Keratinocyte (primary cell): ENCODE measurements around the gene DSG2. TPM values are rescaled to one million over a fixed set of nuclear protein-coding genes. Genes with fewer than 3 reads are reported as not detected.

Experiments
- DNase-seq: peaks from one replicate; pipeline ENCODE4 v3.0.0-alpha.2; 2011; ENCODE audit warnings: low read depth, missing footprints, low spot score
- FAIRE-seq: peaks from 2 replicates; lab custom pipeline; 2011; peaks lifted over from hg19 to GRCh38; lab: Jason Lieb, UNC
- H2AFZ ChIP-seq: 2 replicates; pipeline ENCODE4 v1.6.0; 2012; ENCODE audit warnings: low read length, control low read depth, inconsistent platforms; ENCODE audit not compliant: control insufficient read depth
- H3K27ac ChIP-seq: 2 replicates; pipeline ENCODE4 v1.5.1; 2011; ENCODE audit warnings: low read length; ENCODE audit not compliant: control insufficient read depth, insufficient read depth
- H3K27me3 ChIP-seq: 3 replicates; pipeline ENCODE4 v1.6.0; 2011; ENCODE audit warnings: low read length; ENCODE audit not compliant: control insufficient read depth, insufficient read depth; ENCODE audit errors: extremely low read depth
- H3K36me3 ChIP-seq, 2 experiments: 2 replicates in 1 of 2; 3 replicates in 1 of 2; pipeline ENCODE4 v1.5.1; 2011; ENCODE audit warnings: low read length in 2 of 2, mild to moderate bottlenecking in 1 of 2; ENCODE audit not compliant: control insufficient read depth in 2 of 2, insufficient read depth in 2 of 2; ENCODE audit errors: extremely low read depth in 1 of 2
- H3K4me1 ChIP-seq: 3 replicates; pipeline ENCODE4 v1.5.1; 2011; ENCODE audit warnings: low read length; ENCODE audit not compliant: control insufficient read depth, insufficient read depth; ENCODE audit errors: extremely low read depth
- H3K4me2 ChIP-seq: 3 replicates; pipeline ENCODE4 v1.6.0; 2011; ENCODE audit warnings: low read depth, low read length; ENCODE audit not compliant: control insufficient read depth, insufficient read depth; ENCODE audit errors: extremely low read depth
- H3K4me3 ChIP-seq, 3 experiments: fragments of 200-600 bp in 1 of 3; sonication (generic) in 1 of 3; 2 replicates in 2 of 3; 3 replicates in 1 of 3; pipeline ENCODE4 v1.5.1; 2011 to 2016; ENCODE audit warnings: low read length in 3 of 3, mild to moderate bottlenecking in 3 of 3, control low read depth in 2 of 3, inconsistent platforms in 1 of 3, low read depth in 1 of 3, mixed read lengths in 1 of 3, mixed run types in 1 of 3, moderate library complexity in 1 of 3; ENCODE audit not compliant: control insufficient read depth in 2 of 3, insufficient read depth in 2 of 3; ENCODE audit errors: extremely low read depth in 1 of 3
- H3K79me2 ChIP-seq: 2 replicates; pipeline ENCODE4 v1.6.0; 2012; ENCODE audit warnings: low read length; ENCODE audit not compliant: control insufficient read depth, insufficient read depth
- H3K9ac ChIP-seq: 3 replicates; pipeline ENCODE4 v1.6.0; 2011; ENCODE audit warnings: low read length; ENCODE audit not compliant: control insufficient read depth, insufficient read depth; ENCODE audit errors: extremely low read depth
- H3K9me1 ChIP-seq: 3 replicates; pipeline ENCODE4 v1.6.0; 2011; ENCODE audit warnings: low read length; ENCODE audit not compliant: control insufficient read depth, insufficient read depth; ENCODE audit errors: extremely low read depth
- H3K9me3 ChIP-seq: 2 replicates; pipeline ENCODE4 v1.5.1; 2012; ENCODE audit warnings: low read depth, low read length; ENCODE audit not compliant: control insufficient read depth
- H4K20me1 ChIP-seq: 3 replicates; pipeline ENCODE4 v1.6.0; 2011; ENCODE audit warnings: low read length; ENCODE audit not compliant: control insufficient read depth, insufficient read depth; ENCODE audit errors: extremely low read depth
- EZH2 ChIP-seq: IDR thresholded peaks from one replicate; pipeline ENCODE4 v1.6.1; 2012; ENCODE audit warnings: inconsistent platforms, mild to moderate bottlenecking, low read length, moderate library complexity
- dilution Hi-C: fragments of 300-500 bp; cut with MboI; formaldehyde crosslinking; loops from one replicate; pipeline ENCODE4 v1.7.0; 2020; ENCODE audit warnings: low sequenced_read_pairs; ENCODE audit not compliant: extremely low pct_ligation_motif_present
- polyA plus RNA-seq, 5 experiments: library from polyadenylated mRNA; depleted of rRNA in 3 of 5; stranded (reverse) in 3 of 5; stranded (forward) in 1 of 5; unstranded in 1 of 5; fragments of >200 nt; gene quantifications; 1 replicate in 1 of 5; 2 replicates in 3 of 5; 3 replicates in 1 of 5; pipeline versions ENCODE4 v1.2.1 to v1.2.3, GENCODE V29; 2011 to 2012; ENCODE audit warnings: missing spikeins in 2 of 5, low read depth in 1 of 5, low replicate concordance in 1 of 5
- TF ChIP-seq, protein P1 (sequence below), 3 experiments: IDR thresholded peaks in 1 of 3; conservative IDR thresholded peaks in 1 of 3; optimal IDR thresholded peaks in 1 of 3; 2 replicates in 2 of 3; 3 replicates in 1 of 3; pipeline versions ENCODE3 to v1.5.1; 2011; ENCODE audit warnings: low read length in 3 of 3, mild to moderate bottlenecking in 3 of 3, moderate library complexity in 2 of 3, control low read depth in 1 of 3, inconsistent platforms in 1 of 3; ENCODE audit not compliant: insufficient read depth in 2 of 3; ENCODE audit errors: extremely low read depth in 1 of 3

DSG2 gene
- polyA plus RNA-seq, 1 donor (not counting 4 experiments of a cell fraction or from before 2014, with no cell fraction given): 140 TPM

GRCh38 chr18:31482051-31482450 lies 15.9 kb upstream of the DSG2 start:
- Histone ChIP-seq H3K4me1 (peaks cover 33% of the 10 kb centered on the region), H4K20me1 (no peaks in the 10 kb centered on the region), H3K4me2 (peak overlapping the region; percentile 46), H2AFZ (no peak overlapping the region), H3K27ac (peak overlapping the region; percentile 61), H3K36me3 (peaks cover 14 to 26% of the 10 kb centered on the region in 2 experiments), H3K9me1 (no peaks in the 10 kb centered on the region), H3K79me2 (no peaks in the 10 kb centered on the region), H3K27me3 (no peaks in the 10 kb centered on the region), H3K4me3 (no peak overlapping the region), H3K9ac (no peak overlapping the region), H3K9me3 (no peaks in the 10 kb centered on the region)
- dilution Hi-C loops: no loop called here
- DNase-seq (no peak), FAIRE-seq (peak; percentile 86)
- no peak for TF ChIP-seq EZH2
- TF ChIP-seq, protein P1, sequence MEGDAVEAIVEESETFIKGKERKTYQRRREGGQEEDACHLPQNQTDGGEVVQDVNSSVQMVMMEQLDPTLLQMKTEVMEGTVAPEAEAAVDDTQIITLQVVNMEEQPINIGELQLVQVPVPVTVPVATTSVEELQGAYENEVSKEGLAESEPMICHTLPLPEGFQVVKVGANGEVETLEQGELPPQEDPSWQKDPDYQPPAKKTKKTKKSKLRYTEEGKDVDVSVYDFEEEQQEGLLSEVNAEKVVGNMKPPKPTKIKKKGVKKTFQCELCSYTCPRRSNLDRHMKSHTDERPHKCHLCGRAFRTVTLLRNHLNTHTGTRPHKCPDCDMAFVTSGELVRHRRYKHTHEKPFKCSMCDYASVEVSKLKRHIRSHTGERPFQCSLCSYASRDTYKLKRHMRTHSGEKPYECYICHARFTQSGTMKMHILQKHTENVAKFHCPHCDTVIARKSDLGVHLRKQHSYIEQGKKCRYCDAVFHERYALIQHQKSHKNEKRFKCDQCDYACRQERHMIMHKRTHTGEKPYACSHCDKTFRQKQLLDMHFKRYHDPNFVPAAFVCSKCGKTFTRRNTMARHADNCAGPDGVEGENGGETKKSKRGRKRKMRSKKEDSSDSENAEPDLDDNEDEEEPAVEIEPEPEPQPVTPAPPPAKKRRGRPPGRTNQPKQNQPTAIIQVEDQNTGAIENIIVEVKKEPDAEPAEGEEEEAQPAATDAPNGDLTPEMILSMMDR (optimal IDR thresholded peaks at IDR 0.05 in 1 of 3, IDR thresholded peaks at IDR 0.05 in 1 of 3, conservative IDR thresholded peaks at IDR 0.05 in 1 of 3; ENCODE audit: extremely low read depth in 1 of 3, insufficient read depth in 2 of 3, low read length in 3 of 3): no peak

GRCh38 chr18:31483396-31483795 lies 14.6 kb upstream of the DSG2 start:
- Histone ChIP-seq H3K4me2 (no peak overlapping the region), H3K79me2 (no peaks in the 10 kb centered on the region), H3K27ac (no peak overlapping the region), H3K4me1 (peaks cover 46% of the 10 kb centered on the region), H3K36me3 (peaks cover 7 to 17% of the 10 kb centered on the region in 2 experiments), H3K27me3 (no peaks in the 10 kb centered on the region), H2AFZ (no peak overlapping the region), H3K4me3 (no peak overlapping the region), H3K9ac (no peak overlapping the region), H4K20me1 (no peaks in the 10 kb centered on the region), H3K9me1 (no peaks in the 10 kb centered on the region), H3K9me3 (no peaks in the 10 kb centered on the region)
- dilution Hi-C loops: no loop called here
- no peak for DNase-seq
- TF ChIP-seq, protein P1 (optimal IDR thresholded peaks at IDR 0.05 in 1 of 3, IDR thresholded peaks at IDR 0.05 in 1 of 3, conservative IDR thresholded peaks at IDR 0.05 in 1 of 3; ENCODE audit: extremely low read depth in 1 of 3, insufficient read depth in 2 of 3, low read length in 3 of 3): no peak
- no peak for TF ChIP-seq EZH2
- FAIRE-seq: no peak
